ENCODE results near the gene IZUMO1R.
"Not testable (repeated sequence)": the region's sequence is repeated elsewhere in the genome, so short reads cannot be mapped to it uniquely, and the experiment has no call there.

The IZUMO1R gene

DNA sequence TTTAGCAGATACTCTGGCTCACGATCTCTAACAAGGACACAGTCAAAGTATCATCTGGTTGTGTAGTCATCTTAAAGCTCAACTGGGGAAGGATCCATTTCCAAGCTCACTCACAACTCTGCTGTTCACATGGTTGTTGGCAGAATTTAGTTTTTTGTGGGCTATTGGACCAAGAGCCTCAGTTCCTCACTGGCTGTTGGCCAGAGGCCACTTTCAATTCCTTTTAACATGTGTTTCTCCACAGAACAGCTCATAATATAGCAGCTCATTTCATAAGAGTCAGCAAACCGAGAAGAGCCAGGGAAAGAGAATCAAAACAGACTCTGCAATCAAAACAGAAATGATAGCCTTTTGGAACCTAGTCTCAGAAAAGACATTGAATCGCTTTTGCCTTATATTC lies 22.6 kb downstream of the IZUMO1R start:
- DNase-seq, result no peak

GRCh38 chr11:94328587-94329080 lies 24.3 kb downstream of the IZUMO1R start:
- no peak for DNase-seq

DNA sequence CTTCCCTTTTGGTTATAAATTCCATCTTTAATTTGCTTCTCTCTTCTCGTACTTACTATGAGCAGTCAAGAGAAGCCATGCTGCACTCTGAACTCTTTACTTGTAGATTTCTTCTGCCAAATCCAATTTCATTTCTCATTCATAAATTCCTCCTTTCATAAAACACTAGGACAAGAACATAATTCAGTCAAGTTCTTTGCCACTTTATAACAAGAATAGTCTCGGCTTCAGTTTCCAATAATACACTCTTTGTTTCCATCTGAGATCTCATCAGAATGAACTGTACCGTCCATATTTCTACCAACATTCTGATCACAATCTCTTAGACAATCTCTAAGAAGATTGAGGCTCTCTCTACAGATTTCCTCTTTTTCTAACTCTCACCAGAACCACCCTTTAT lies 25.1 kb downstream of the IZUMO1R start:
- no peak for DNase-seq

DNA sequence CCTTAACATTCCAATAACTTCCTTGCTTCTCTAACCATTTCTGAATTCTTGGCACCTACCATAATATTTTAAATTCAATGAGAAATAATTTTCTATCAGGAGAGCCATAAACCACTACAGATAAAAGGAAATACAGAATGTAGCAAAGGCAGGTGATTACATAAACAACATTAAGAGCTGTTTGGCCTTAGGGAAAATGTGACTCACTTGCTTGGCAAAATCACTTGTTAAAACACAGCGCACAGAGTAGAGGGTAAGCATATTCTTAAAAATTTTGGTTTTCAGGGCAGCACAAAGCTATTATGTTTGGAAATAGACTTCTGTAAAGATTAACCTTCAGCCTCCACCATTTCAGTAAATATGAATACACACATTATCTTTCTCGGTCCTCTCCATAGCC lies 26.4 kb downstream of the IZUMO1R start:
- DNase-seq, result no peak

GRCh38 chr11:94332814-94333213 lies 28.4 kb downstream of the IZUMO1R start:
- DNase-seq, result no peak

- no peak for DNase-seq
These were observed 31.7 kb downstream of the IZUMO1R start for GRCh38 chr11:94336033-94336432.

DNA sequence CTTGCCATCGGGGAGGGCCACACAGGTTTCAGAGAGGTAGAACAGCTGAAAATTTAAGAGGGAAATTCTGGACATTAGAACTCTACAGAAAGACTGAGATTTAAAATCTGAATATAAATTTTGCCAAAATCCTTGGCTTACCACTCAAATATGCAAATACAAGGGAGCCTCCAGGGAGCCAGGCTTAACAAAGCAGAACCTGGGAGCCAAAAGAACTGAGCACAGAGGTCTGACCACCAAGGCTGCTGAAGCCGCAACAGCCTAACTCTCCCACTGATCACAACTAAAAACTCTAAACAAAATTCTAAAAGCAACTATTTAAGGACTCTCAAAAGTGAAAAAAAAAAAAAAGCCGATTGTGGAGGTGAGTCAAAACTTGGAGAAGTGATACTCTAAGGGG lies 34.3 kb downstream of the IZUMO1R start:
- DNase-seq, result no peak

DNA sequence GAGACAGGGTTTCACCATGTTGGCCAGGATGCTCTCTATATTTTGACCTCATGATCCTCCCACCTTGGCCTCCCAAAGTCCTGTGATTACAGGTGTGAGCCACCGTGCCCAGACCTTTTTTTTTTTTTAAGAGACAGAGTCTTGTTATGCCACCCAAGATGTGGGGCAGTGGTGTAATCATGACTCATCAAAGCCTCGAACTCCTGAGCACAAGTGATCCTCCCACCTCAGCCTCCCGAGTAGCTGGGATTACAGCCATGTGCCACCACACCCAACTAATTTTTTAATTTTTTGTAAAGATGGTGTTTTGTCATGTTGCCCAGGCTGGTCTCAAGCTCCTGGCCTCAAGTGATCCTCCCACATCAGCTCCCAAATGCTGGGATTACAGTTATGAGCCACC lies 37.9 kb downstream of the IZUMO1R start:
- DNase-seq, result no peak

- DNase-seq, result no peak
These were observed 39.1 kb downstream of the IZUMO1R start for GRCh38 chr11:94343495-94343894.

DNA sequence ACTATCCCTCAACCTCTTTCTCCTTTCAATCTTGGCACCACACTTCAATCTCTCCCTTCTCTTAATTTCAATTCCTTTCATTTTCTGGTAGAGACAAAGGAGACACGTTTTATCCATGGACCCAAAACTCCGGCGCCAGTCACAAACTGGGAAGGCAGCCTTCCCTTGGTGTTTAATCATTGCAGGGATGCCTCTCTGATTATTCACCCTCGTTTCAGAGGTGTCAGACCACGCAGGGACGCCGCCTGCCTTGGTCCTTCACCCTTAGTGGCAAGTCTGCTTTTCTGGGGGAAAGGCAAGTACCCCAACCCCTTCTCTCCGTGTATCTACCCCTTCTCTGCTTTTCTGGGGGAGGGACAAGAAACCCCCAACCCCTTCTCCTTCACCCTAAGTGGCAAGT lies 41.9 kb downstream of the IZUMO1R start:
- not testable (repeated sequence) for DNase-seq

DNA sequence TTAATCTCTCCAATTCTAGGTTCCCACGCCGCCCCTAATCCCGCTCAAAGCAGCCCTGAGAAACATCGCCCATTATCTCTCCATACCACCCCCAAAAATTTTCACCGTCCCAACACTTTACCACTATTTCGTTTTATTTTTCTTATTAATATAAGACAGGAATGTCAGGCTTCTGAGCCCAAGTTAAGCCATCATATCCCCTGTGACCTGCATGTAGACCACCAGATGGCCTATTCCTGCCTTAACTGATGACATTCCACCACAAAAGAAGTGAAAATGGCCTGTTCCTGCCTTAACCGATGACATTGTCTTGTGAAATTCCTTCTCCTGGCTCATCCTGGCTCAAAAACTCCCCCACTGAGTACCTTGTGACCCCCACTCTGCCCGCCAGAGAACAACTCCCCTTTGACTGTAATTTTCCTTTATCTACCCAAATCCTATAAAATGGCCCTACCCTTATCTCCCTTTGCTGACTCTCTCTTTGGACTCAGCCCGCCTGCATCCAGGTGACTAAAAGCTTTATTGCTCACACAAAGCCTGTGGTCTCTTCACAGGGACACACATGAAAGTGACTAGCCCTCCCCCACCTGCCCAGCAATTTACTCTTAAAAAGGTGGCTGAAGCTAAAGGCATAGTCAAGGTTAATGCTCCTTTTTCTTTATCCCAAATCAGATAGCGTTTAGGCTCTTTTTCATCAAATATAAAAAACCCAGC lies 46.6 kb downstream of the IZUMO1R start:
- DNase-seq, result not testable (repeated sequence)

Data from AML-193 (cell line).